ENCODE measurements around the gene JADE3.
A peak's percentile ranks its signal among the peaks of the same experiment; 100 is the strongest.
"Not testable (repeated sequence)": the region's sequence is repeated elsewhere in the genome, so short reads cannot be mapped to it uniquely, and the experiment has no call there.

The JADE3 gene

GRCh38 chrX:46953597-46953996 is 41.4 kb downstream of the JADE3 start:
- Histone ChIP-seq H3K4me2 (ENCODE audit: low read depth, low read length) (peak overlapping the region; percentile 83), H3K27me3 (replicated peaks; ENCODE audit: insufficient read depth, low read length) (no peaks in the 10 kb centered on the region), H4K20me1 (ENCODE audit: insufficient read depth, low read length) (no peaks in the 10 kb centered on the region), H3F3A (ENCODE audit: insufficient read depth, low read length) (peaks cover 8% of the 10 kb centered on the region), H3K4me3 (ENCODE audit: low read length) (peak overlapping the region; percentile 40), H3K27ac (ENCODE audit: low read length) (peak overlapping the region; percentile 55; the same call in 1 of the 2 replicates), H3K36me3 (replicated peaks; ENCODE audit: insufficient read depth, low read length) (no peaks in the 10 kb centered on the region), H3K4me1 (ENCODE audit: low read length) (peaks cover 17% of the 10 kb centered on the region), H3K9me2 (replicated peaks; ENCODE audit: insufficient read depth, low read length) (no peaks in the 10 kb centered on the region), H2AFZ (ENCODE audit: low read length) (no peak overlapping the region), H3K9ac (ENCODE audit: low read length) (no peak overlapping the region), H3K79me2 (ENCODE audit: low read length) (no peaks in the 10 kb centered on the region), H3K9me3 (replicated peaks; ENCODE audit: insufficient read depth, low read length) (no peaks in the 10 kb centered on the region)
- TF ChIP-seq EZH2phosphoT487 (IDR thresholded peaks at IDR 0.05; ENCODE audit: low read length), result no peak
- no peak for TF ChIP-seq EZH2 (optimal IDR thresholded peaks at IDR 0.05; ENCODE audit: low read depth, low read length)
- TF ChIP-seq CTCF (IDR thresholded peaks at IDR 0.05; ENCODE audit: low read length), result no peak
- DNase-seq, result peak; percentile 27

- Histone ChIP-seq H3K4me2 (ENCODE audit: low read depth, low read length) (no peak overlapping the region), H3K27ac (ENCODE audit: low read length) (no peak overlapping the region), H3K36me3 (replicated peaks; ENCODE audit: insufficient read depth, low read length) (no peaks in the 10 kb centered on the region), H3K9me3 (replicated peaks; ENCODE audit: insufficient read depth, low read length) (no peaks in the 10 kb centered on the region), H3K27me3 (replicated peaks; ENCODE audit: insufficient read depth, low read length) (no peaks in the 10 kb centered on the region), H3K79me2 (ENCODE audit: low read length) (peaks cover 5% of the 10 kb centered on the region), H3K4me1 (ENCODE audit: low read length) (peaks cover 17% of the 10 kb centered on the region), H4K20me1 (ENCODE audit: insufficient read depth, low read length) (no peaks in the 10 kb centered on the region), H3K4me3 (ENCODE audit: low read length) (no peak overlapping the region), H2AFZ (ENCODE audit: low read length) (no peak overlapping the region), H3K9ac (ENCODE audit: low read length) (no peak overlapping the region), H3K9me2 (replicated peaks; ENCODE audit: insufficient read depth, low read length) (no peaks in the 10 kb centered on the region), H3F3A (ENCODE audit: insufficient read depth, low read length) (peaks cover 8% of the 10 kb centered on the region)
- TF ChIP-seq CTCF (IDR thresholded peaks at IDR 0.05; ENCODE audit: low read length) (no peak), EZH2phosphoT487 (IDR thresholded peaks at IDR 0.05; ENCODE audit: low read length) (no peak), EZH2 (optimal IDR thresholded peaks at IDR 0.05; ENCODE audit: low read depth, low read length) (no peak)
- no peak for DNase-seq
These were observed 42.5 kb downstream of the JADE3 start for GRCh38 chrX:46954716-46955115.

- H3K4me2 ChIP-seq (ENCODE audit: low read depth, low read length); H3K9me3 ChIP-seq (replicated peaks; ENCODE audit: insufficient read depth, low read length); H4K20me1 ChIP-seq (ENCODE audit: insufficient read depth, low read length); H3K36me3 ChIP-seq (replicated peaks; ENCODE audit: insufficient read depth, low read length); H3F3A ChIP-seq (ENCODE audit: insufficient read depth, low read length); H2AFZ ChIP-seq (ENCODE audit: low read length); H3K4me3 ChIP-seq (ENCODE audit: low read length); H3K9ac ChIP-seq (ENCODE audit: low read length); H3K9me2 ChIP-seq (replicated peaks; ENCODE audit: insufficient read depth, low read length); H3K27ac ChIP-seq (ENCODE audit: low read length); H3K79me2 ChIP-seq (ENCODE audit: low read length); H3K27me3 ChIP-seq (replicated peaks; ENCODE audit: insufficient read depth, low read length); DNase-seq: not testable (repeated sequence)
- H3K4me1 ChIP-seq (ENCODE audit: low read length), result peaks cover 17% of the 10 kb centered on the region
These were observed 44.4 kb downstream of the JADE3 start for GRCh38 chrX:46956589-46956988.

GRCh38 chrX:46957297-46957696 is 45.1 kb downstream of the JADE3 start:
- H3K27me3 ChIP-seq (replicated peaks; ENCODE audit: insufficient read depth, low read length), result no peaks in the 10 kb centered on the region
- H3K36me3 ChIP-seq (replicated peaks; ENCODE audit: insufficient read depth, low read length), result no peaks in the 10 kb centered on the region
- DNase-seq, result no peak
- H2AFZ ChIP-seq (ENCODE audit: low read length), result no peak overlapping the region
- no peaks in the 10 kb centered on the region for H3K9me3 ChIP-seq (replicated peaks; ENCODE audit: insufficient read depth, low read length)
- H3K79me2 ChIP-seq (ENCODE audit: low read length), result peaks cover 5% of the 10 kb centered on the region
- no peak for TF ChIP-seq EZH2 (optimal IDR thresholded peaks at IDR 0.05; ENCODE audit: low read depth, low read length)
- no peak for TF ChIP-seq EZH2phosphoT487 (IDR thresholded peaks at IDR 0.05; ENCODE audit: low read length)
- no peak for TF ChIP-seq CTCF (IDR thresholded peaks at IDR 0.05; ENCODE audit: low read length)
- no peak overlapping the region for H3K4me2 ChIP-seq (ENCODE audit: low read depth, low read length)
- H3F3A ChIP-seq (ENCODE audit: insufficient read depth, low read length), result peaks cover 8% of the 10 kb centered on the region
- no peaks in the 10 kb centered on the region for H3K9me2 ChIP-seq (replicated peaks; ENCODE audit: insufficient read depth, low read length)
- H3K4me1 ChIP-seq (ENCODE audit: low read length), result peaks cover 13% of the 10 kb centered on the region
- no peak overlapping the region for H3K9ac ChIP-seq (ENCODE audit: low read length)
- no peaks in the 10 kb centered on the region for H4K20me1 ChIP-seq (ENCODE audit: insufficient read depth, low read length)
- H3K4me3 ChIP-seq (ENCODE audit: low read length), result no peak overlapping the region
- H3K27ac ChIP-seq (ENCODE audit: low read length), result no peak overlapping the region

Measured in MM.1S (cell line).